ENCODE results near the gene PECR. TPM values are rescaled to one million over a fixed set of nuclear protein-coding genes. Genes with fewer than 3 reads are reported as not detected.

The PECR gene
- total and polyA plus RNA-seq, 2 of the 13 experiments (the other 11 are each of a cell fraction or from before 2014, with no cell fraction given), result 151 to 153 TPM

GRCh38 chr2:216109962-216110614 lies 28.5 kb upstream of the PECR start (continued):
- TF ChIP-seq ARHGAP35 (CRISPR knock-in tag; IDR thresholded peaks at IDR 0.05; ENCODE audit: borderline replicate concordance), result no peak
- TF ChIP-seq ZNF674 (CRISPR knock-in tag; IDR thresholded peaks at IDR 0.05; ENCODE audit: low read depth), result no peak
- TF ChIP-seq SALL2 (CRISPR knock-in tag; IDR thresholded peaks at IDR 0.05), result no peak
- no peak for TF ChIP-seq ZNF451 (CRISPR knock-in tag; IDR thresholded peaks at IDR 0.05)
- no peak for TF ChIP-seq DNMT3B (CRISPR knock-in tag; conservative IDR thresholded peaks at IDR 0.05)
- no peak for TF ChIP-seq ZSCAN25 (CRISPR knock-in tag; IDR thresholded peaks at IDR 0.05)
- TF ChIP-seq, protein P1, sequence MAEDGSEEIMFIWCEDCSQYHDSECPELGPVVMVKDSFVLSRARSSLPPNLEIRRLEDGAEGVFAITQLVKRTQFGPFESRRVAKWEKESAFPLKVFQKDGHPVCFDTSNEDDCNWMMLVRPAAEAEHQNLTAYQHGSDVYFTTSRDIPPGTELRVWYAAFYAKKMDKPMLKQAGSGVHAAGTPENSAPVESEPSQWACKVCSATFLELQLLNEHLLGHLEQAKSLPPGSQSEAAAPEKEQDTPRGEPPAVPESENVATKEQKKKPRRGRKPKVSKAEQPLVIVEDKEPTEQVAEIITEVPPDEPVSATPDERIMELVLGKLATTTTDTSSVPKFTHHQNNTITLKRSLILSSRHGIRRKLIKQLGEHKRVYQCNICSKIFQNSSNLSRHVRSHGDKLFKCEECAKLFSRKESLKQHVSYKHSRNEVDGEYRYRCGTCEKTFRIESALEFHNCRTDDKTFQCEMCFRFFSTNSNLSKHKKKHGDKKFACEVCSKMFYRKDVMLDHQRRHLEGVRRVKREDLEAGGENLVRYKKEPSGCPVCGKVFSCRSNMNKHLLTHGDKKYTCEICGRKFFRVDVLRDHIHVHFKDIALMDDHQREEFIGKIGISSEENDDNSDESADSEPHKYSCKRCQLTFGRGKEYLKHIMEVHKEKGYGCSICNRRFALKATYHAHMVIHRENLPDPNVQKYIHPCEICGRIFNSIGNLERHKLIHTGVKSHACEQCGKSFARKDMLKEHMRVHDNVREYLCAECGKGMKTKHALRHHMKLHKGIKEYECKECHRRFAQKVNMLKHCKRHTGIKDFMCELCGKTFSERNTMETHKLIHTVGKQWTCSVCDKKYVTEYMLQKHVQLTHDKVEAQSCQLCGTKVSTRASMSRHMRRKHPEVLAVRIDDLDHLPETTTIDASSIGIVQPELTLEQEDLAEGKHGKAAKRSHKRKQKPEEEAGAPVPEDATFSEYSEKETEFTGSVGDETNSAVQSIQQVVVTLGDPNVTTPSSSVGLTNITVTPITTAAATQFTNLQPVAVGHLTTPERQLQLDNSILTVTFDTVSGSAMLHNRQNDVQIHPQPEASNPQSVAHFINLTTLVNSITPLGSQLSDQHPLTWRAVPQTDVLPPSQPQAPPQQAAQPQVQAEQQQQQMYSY (CRISPR knock-in tag; IDR thresholded peaks at IDR 0.05), result no peak
- no peak for TF ChIP-seq ATF1 (CRISPR knock-in tag; IDR thresholded peaks at IDR 0.05)
- no peak for TF ChIP-seq HOXA7 (CRISPR knock-in tag; IDR thresholded peaks at IDR 0.05)
- TF ChIP-seq SMAD9 (CRISPR knock-in tag; IDR thresholded peaks at IDR 0.05), result no peak
- TF ChIP-seq NFYC (CRISPR knock-in tag; IDR thresholded peaks at IDR 0.05), result no peak
- no peak for TF ChIP-seq ZNF720 (CRISPR knock-in tag; IDR thresholded peaks at IDR 0.05)
- no peak for TF ChIP-seq ZNF788 (CRISPR knock-in tag; IDR thresholded peaks at IDR 0.05; ENCODE audit: borderline replicate concordance)
- TF ChIP-seq MYPOP (CRISPR knock-in tag; IDR thresholded peaks at IDR 0.05), result no peak
- TF ChIP-seq ZKSCAN1 (IDR thresholded peaks at IDR 0.05; ENCODE audit: low read length), result no peak
- TF ChIP-seq ZNF713 (CRISPR knock-in tag; IDR thresholded peaks at IDR 0.05), result no peak
- TF ChIP-seq XRCC5 (optimal IDR thresholded peaks at IDR 0.05; ENCODE audit: low read length), result no peak
- no peak for TF ChIP-seq PTBP1 (IDR thresholded peaks at IDR 0.05; ENCODE audit: low read depth, low read length, poor library complexity, severe bottlenecking)
- TF ChIP-seq ZNF24 (IDR thresholded peaks at IDR 0.05), result no peak
- no peak for TF ChIP-seq RBM22 (optimal IDR thresholded peaks at IDR 0.05; ENCODE audit: low read length)
- TF ChIP-seq TEAD3 (CRISPR knock-in tag; optimal IDR thresholded peaks at IDR 0.05; ENCODE audit: borderline replicate concordance), result no peak
- no peak for TF ChIP-seq GTF3A (CRISPR knock-in tag; conservative IDR thresholded peaks at IDR 0.05)
- TF ChIP-seq EHMT2 (IDR thresholded peaks at IDR 0.05; ENCODE audit: borderline replicate concordance, low read depth, low read length), result no peak
- no peak for TF ChIP-seq ZZZ3 (CRISPR knock-in tag; IDR thresholded peaks at IDR 0.05; ENCODE audit: borderline replicate concordance)
- TF ChIP-seq EZH2 (conservative IDR thresholded peaks at IDR 0.05; ENCODE audit: low read depth, low read length), result no peak
- no peak; the same call in 1 of the 2 replicates for TF ChIP-seq MXD4 (CRISPR knock-in tag; IDR thresholded peaks at IDR 0.05)
- TF ChIP-seq SMC3 (IDR thresholded peaks at IDR 0.05; ENCODE audit: low read length), result peak; percentile 10; the same call in 1 of the 2 replicates
- no peak for TF ChIP-seq ZNF3 (CRISPR knock-in tag; IDR thresholded peaks at IDR 0.05)
- peak; percentile 76 for TF ChIP-seq MBD4 (IDR thresholded peaks at IDR 0.05; ENCODE audit: borderline replicate concordance, low read length)
- TF ChIP-seq ZC3H4 (CRISPR knock-in tag; IDR thresholded peaks at IDR 0.05; ENCODE audit: borderline replicate concordance), result no peak
